GM21447 (cell line): ENCODE results near the gene MRPL58.
"Not testable (repeated sequence)": the region's sequence is repeated elsewhere in the genome, so short reads cannot be mapped to it uniquely, and the experiment has no call there.

Experiments
- ATAC-seq: cut with Tn5 transposase; IDR thresholded peaks from one replicate; pipeline ENCODE4 v1.9.1; 2021; ENCODE audit not compliant: unreplicated experiment

The MRPL58 gene

DNA sequence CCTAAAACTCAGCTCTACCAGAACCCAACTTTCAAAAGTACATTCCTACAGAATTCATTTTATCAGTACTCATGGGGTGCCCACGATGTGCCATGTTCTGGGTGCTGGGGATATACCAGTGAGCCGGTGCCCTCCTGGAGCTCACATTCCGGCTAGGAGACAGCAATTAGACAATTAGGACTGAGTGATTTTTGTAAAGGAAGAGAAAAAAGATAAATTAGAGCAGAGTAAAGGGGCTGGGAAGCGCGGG, 449 bp upstream of the MRPL58 start:
- ATAC-seq: no peak

DNA sequence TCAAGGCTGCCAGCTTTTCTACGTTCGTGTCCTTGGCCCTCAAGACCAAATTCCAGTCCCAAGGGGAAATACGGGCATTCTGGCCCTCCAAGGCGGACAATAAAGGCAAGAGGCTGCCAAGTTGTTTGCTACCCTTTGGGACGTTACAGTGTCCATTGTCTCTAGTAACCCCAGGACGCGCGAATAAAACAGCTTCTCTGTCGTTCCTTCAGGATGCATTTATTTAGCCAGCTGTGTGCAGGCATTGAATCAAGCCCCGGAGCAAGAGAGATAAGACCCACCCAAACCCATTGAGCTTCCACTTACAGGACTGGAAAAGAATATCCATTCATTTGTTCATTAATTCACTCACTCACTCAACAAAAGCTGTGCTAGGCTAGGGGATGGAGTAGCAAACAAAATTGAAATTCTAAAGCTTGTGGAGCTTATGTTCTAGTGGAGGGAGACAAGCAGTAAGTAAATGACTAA, 656 bp downstream of the MRPL58 start:
- peak; percentile 15 for ATAC-seq

DNA sequence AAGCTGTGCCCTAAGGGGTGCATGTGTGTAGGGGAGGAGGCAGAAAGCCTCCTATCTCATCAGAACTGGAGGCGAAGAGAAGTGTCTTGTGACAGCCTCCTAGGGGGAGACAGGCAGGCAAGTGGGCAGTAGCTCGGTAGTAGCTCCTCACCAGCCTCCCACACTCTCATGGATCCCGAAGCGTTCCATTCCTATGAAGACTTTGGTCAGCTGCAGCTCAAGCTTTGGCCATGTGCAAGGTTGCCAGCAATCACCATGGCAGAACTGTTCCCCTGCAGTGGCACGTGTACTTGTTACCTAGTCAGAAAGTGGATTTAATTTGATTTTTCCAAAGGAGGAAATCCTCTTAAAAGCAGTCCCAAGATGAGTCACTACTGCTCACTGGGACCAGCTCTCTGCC, 6.7 kb downstream of the MRPL58 start:
- ATAC-seq: no peak

DNA sequence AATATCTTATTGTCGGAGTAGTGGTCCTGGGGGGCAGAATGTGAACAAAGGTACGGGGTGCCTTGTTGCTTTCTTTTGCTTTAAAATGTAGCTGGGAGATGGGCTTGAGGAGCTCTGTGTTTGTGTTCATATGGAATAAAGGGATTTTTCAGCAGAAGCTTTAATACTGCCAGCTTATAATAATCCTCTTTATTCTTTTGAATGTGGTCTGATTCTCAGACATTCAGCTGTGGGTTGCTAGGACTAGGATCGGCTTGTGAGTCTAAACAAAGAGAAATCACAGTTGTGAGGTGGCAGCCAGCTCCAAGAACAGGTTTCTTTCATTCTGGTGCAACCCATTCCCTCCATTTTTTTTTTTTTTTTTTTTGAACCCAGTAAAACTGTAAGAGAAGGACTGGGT, 7.2 kb downstream of the MRPL58 start:
- no peak for ATAC-seq

DNA sequence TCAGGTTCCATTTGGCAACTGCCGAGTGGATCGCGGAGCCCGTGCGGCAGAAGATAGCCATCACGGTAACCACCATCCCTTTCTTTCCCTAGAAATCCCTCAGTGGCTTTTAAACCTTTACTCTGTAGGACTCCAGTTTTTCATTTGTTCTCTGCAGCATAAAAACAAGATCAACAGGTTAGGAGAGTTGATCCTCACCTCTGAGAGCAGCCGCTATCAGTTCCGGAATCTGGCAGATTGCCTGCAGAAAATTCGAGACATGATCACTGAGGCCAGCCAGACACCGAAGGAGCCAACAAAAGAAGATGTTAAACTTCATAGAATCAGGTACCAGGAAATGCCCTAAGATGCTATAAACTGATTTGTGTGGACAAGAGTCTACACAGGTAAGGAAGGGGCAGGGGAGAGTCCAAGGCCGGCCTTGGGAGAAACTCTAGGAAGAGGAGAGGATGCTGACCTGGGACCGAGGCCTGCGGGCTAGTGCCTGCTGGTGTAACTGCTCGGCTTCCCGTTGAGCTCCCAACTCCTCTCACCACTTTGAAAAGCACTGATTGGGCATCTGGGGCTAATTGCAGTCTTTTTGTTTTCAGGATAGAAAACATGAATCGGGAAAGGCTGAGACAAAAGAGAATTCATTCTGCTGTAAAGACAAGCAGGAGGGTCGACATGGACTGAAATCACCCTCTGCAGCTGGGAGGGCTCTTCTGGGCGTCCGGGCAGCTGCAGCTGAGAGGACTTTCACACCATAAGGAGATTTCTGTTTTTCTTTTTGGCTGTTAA, 8.1 kb downstream of the MRPL58 start:
- no peak for ATAC-seq

DNA sequence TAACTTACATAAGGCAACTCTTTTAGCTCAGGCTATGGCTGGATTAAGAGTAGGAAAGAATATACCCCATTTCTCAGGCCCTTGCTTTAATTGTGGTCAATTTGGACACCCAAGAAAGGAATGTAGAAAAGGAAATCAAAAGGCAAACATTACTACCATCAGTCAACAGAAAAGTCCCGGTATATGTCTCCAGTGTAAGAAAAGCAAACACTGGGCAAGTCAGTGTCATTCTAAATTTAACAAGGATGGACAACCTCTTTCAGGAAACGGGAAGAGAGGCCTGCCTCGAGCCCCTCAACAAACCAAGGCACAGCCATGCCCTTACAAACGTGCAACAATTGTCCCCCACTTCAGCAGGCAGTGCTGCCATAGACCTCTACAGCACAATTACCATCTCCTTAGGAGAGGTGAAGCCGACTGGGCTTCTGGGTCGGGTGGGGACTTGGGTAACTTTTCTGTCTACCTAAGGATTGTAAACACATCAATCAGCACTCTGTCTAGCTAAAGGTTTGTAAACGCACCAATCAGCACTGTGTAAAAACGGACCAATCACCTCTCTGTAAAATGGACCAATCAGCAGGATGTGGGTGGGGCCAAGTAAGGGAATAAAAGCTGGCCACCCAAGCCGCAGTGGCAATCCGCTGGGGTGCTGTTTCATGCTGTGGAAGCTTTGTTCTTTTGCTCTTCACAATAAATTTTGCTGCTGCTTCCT, 12.4 kb downstream of the MRPL58 start:
- ATAC-seq: no peak

DNA sequence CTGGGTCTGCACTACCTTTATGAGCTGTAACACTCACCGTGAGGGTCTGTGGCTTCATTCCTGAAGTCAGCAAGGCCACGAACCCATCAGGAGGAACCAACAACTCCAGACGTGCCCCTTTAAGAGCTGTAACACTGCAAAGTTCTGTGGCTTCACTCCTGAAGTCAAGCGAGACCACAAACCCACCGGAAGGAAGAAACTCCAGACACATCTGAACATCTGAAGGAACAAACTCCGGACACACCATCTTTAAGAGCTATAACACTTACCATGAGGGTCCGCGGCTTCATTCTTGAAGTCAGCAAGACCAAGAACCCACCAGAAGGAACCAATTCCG, 12.9 kb downstream of the MRPL58 start:
- ATAC-seq: not testable (repeated sequence)

DNA sequence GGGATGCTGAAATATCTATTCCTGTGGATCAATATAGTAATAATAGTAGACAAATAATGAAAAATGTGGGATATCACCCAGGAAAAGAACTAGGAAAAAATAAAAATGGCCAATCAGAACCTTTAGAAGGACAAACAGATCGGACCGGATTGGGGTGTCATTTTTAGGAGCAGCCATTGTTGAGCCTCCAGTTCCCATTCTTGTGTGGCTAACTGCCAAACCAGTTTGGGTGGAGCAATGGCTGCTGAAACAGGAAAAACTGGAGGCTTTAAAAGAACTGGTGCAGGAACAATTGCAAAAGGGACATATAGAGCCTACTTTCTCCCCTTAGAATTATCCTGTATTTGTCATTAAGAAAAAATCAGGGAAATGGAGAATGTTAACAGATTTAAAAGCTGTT, 14.2 kb downstream of the MRPL58 start:
- not testable (repeated sequence) for ATAC-seq

DNA sequence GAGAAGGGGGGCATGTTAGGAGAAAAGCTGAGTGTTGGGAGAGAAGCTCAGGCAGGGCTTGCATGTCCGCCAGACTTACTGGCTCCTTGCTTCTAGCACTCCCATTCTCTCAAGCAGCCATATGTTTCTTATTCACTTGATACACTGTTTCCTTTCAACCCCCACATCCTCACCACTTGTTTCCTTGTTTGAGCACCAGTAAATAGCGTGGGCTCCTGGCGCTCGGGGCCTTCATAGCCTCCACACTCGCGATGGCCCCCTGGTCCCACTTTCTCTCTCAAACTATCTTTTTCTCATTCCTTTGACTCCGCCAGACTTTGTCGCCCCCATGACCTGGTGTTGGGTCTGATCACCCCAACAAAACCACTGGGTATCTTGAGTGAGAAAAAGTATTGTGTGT, 17.7 kb downstream of the MRPL58 start:
- no peak for ATAC-seq

DNA sequence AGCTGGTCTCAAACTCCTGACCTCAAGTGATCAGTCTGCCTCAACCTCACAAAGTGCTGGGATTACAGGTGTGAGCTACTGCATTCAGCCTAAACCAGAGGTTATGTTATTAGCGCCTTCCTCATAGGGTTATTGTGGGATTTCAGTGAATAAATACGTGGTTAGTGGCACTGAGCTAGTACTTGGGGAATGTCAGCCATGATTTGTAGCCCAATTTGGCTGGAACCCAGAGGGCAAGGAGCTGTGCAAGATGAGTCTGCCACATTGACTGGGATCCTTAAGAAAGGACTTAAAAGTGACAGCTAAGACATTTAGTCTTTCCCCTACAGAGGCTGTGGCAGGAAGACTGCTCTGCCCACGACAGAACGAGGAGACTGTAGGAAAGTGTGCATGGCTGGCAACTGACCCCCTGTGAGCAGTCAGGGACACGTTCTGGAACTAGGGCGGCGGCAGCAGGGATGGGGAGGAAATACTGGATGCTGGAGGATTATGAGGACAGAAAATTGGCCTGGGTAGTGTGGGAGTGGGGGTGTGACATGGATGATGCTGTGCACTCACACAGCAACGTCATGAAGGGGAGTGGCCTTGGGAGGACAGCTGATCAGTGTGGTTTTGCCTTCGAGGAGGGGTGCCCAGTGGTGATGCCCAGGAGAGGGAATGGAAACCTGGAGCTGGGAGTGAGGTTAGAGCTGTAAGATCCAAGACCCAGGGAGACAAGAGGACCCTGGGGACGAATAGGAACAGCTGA, 19.7 kb downstream of the MRPL58 start:
- ATAC-seq: no peak

DNA sequence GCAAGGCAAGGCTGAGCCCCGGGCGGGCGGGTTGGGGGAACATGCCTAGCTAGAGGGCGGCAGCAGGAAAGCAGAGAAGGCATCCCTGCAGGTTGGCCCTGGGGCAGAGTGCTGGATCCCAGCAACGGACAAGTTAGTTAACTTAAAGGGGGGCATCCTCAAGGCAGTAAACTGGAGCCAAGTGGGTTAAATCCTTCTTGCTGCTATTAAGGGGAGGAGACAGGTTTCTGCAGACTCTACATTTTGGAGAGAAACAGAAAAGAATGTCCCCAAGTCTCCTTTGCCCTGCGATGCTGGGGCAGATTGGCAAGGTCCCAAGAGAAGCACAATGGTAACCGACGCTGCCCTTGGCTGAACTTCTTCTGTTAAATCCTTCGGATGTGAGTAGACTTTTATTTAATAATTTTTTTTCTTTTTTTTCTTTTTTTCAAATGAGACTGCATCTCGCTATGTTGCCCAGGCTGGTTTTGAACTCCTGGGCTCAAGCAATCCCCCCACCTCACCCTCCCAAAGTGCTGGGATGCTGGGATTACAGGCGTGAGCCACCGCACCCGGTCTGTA, 20.3 kb downstream of the MRPL58 start:
- ATAC-seq: no peak

DNA sequence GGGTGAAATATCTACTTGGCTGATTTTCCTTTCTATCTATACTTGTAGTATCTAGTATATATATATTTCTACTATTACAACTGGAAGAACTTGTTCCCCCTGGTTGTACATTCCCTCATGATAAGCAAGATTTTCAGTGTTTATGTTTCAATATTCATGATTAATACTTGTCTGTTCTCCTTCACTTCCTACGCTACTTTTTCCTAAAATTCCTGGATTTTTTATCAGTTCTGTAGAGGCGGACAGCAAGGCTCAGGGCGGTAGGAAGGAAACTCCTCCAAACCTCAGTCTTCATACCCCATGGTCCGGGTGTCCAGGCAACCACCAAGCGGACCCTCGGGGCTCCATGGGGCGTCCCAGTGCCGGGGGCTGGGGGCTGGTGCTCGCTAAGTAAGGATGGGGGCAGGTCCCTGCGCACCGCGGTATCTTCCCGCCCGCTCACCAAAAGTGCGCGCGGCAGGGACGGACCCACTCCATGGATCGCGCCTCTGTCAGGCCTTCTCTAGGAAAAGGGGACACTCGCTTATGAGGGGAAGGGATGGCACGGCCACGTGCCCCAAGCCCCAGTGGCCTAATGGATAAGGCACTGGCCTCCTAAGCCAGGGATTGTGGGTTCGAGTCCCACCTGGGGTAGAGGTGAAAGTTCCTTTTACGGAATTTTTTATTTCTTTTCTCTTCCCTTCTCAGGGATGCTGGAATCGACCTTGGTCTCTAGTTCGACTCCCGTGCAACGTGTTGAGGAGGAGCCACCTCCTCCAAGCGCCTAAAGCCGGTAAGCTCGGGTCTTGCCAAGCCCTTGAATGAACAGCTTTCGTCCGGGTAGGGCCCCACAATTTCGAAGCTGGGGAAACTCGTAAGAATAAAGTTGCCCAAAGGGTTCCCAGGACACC, 21.1 kb downstream of the MRPL58 start:
- peak; percentile 47 for ATAC-seq

DNA sequence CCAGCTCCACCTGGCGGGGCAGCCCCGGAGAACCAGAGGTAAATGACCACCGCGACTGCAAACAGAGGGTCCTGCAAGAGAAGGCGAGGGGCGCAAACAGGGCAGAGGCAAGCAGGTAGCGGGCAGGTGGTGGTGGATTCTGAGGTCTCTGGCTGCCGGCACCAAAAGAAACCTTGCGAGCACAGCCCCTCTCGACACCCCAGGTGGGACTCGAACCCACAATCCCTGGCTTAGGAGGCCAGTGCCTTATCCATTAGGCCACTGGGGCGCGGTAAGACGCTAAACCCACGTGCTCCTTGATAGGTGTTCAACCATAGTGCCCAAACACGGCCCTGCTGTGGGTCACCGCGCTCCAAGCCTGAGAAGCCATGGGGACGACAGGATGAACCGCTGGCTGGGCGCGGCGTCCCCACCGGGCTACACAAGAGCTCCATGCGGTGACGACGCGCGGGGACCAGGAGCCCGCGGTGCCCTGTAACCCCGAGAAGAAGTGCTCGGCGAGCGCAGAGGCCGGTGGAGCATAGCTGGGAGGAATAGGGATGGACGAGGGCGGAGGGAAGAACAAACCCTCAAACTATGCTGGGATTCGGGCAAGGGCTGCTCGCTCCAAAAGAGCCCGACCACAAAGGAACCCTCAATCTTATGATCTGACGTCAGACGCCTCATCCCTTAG, 21.9 kb downstream of the MRPL58 start:
- peak; percentile 45 for ATAC-seq

DNA sequence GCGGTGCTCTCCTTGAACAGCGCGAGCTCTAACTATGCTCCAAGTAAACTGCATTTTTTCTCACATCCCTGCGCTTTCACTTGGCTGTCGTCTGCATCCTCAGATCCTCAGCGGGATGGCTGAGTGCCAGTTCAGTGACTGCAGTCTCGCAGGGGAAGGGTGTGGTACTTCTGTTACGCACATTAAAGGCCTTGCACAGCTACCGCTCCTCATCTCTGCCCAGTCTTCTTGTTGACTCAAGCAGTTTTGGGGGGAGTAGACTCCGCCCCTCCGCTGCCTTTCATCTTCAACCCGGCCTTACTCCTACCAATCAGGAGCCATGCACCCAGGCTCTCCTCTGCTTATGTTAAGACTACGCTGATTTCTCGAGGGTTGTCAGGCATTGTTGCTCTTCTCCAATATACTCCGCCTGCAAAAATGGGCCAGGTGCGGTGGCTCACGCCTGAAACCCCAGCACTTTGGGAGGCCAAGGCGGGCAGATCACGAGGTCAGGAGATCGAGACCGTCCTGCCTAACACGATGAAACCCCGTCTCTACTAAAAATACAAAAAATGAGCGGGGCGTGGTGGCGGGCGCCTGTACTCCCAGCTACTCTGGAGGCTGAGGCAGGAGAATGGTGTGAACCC, 24.3 kb downstream of the MRPL58 start:
- no peak for ATAC-seq

DNA sequence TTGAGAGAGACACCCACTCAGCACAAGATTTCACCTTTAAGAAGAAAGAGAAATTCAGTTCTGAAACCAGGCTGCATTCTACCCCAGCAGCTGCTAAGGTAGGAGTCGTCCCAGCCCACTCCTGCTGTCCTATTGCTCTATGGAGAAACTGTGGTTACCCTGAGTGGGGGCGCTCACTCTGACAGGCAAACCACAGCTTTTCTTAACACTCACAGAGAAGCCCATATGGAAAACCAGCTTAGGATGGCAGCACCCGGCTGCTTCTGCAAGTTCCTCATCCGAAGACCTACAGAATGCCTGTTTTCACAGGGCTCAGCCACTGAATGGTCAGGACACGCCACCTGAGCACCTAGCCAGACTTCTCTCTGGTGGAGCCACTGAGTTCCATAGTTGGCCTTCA, 26.8 kb downstream of the MRPL58 start:
- ATAC-seq: no peak

DNA sequence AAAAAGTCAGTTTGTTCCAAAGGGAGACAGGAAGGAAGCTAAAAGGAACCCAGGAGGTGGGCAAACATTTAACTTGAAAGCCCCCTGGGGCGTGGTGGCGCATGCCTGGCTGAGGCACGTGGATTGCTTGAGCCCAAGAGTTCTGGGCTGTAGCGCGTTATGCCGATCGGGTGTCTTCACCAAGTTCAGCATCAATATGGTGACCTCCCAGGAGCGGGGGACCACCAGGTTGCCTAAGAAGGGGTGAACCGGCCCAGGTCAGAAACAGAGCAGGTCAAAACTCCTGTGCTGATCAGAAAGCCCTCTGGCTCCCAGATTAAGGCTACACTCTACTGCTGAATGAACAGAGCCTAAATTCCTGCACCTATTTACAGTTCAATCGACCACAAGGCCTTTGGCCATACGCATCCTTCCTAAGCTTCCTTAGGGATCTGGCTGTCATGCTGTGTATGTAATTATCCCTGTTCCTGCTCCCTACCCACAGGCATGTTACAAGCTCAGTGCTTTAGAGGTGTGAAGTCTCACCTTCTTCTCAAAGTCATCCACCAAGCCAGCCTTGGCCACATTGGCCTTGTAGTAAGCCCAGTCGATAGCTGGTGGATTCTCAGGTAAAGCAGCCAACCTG, 29.3 kb downstream of the MRPL58 start:
- no peak for ATAC-seq

DNA sequence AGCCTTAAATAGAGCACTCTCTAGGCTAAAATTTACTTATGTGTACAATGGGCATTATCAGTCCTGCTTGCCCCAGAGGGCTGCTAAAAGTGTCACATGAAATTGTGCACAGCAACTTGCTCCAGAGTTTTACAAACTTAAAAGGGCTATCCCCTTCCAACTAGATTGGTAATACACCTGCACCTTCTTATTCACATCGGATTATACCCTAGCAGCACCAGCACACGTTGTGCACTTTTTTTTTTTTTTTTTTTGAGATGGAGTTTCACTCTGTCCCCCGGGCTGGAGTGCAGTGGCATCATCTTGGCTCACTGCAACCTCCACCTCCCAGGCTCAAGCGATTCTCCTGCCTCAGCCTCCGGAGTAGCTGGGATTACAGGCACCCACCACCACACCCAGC, 31.3 kb downstream of the MRPL58 start:
- ATAC-seq: not testable (repeated sequence)

DNA sequence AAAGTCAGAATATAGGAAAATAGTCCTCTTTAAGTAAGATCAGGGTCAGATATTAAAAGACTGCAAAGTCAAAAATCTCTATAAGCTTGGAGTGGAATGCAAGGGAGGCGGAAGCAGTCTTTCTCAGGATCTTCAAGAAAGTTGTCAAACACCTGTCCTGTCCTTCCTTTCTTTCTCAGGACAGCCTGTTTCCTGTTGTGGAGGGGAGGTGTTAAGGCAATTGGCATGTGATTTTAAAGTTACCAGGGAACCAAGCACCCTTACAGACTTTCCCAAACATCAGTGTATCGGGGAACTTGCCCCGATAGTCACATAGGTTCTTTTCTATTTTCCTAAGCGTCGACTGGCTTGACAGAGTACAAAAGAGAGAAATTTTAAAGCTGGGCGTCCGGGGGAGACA, 32.2 kb downstream of the MRPL58 start:
- no peak for ATAC-seq

DNA sequence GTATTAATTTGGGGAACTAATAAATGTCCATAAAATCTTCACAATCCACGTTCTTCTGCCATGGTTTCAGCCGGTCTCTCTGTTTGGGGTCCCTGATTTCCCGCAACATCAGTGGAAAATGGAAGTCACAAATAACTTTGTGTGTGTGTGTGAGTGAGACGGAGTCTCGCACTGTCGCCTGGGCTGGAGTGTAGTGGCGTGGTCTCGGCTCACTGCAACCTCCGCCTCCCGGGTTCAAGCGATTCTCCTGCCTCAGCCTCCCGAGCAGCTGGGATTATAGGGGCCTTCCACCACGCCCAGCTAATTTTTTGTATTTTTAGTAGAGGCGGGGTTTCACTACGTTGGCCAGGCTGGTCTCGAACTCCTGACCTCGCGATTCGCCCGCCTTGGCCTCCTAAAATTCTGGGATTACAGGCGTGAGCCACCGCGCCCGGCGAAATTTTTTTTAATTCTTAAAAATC, 33.5 kb downstream of the MRPL58 start:
- not testable (repeated sequence) for ATAC-seq
